ENCODE data around the gene TBP.

DNA sequence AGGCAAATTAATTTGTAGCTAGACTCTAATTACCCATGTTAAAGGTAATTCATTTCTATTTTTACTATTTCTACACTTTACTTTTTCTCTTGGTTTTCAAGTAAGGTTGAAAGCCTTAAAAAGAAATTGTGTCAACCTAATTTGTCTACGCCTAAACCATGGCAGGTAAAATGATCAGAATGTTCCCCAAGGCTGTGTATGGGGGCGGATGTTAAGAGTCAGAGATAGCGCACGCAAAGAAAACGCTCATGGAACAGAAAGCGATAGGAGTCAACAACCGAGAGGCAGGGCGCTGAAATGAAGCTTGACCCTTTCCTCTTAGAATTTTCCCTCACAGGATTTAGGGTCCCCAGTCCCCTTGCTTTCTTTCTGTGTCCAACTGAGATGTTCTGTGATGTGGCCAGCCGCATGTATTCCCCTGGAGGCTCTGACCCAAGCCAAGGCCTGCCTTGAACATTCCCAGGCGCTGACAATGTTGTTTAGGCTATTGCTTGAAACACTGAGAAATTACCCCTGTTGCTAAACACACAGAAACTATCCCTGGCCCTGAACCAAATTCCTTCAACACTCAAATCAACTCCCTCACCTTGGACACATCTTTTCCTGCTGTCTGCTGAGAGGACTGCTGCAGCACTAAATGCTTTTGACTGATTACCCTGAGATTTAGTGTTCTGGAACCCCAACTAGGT, 12.0 kb upstream of the TBP start:
- TF ChIP-seq, protein P1, sequence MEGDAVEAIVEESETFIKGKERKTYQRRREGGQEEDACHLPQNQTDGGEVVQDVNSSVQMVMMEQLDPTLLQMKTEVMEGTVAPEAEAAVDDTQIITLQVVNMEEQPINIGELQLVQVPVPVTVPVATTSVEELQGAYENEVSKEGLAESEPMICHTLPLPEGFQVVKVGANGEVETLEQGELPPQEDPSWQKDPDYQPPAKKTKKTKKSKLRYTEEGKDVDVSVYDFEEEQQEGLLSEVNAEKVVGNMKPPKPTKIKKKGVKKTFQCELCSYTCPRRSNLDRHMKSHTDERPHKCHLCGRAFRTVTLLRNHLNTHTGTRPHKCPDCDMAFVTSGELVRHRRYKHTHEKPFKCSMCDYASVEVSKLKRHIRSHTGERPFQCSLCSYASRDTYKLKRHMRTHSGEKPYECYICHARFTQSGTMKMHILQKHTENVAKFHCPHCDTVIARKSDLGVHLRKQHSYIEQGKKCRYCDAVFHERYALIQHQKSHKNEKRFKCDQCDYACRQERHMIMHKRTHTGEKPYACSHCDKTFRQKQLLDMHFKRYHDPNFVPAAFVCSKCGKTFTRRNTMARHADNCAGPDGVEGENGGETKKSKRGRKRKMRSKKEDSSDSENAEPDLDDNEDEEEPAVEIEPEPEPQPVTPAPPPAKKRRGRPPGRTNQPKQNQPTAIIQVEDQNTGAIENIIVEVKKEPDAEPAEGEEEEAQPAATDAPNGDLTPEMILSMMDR (IDR thresholded peaks at IDR 0.05): no peak
- TF ChIP-seq POLR2A (IDR thresholded peaks at IDR 0.05) (no peak), POLR2AphosphoS5 (IDR thresholded peaks at IDR 0.05) (no peak)

All from prostate gland (tissue), 2 donors.